ENCODE measurements around the gene DMRT1.

The DMRT1 gene

GRCh38 chr9:1005043-1005667 is 163.7 kb downstream of the DMRT1 start:
- peak in 1 of 2 experiments; percentile 70 for DNase-seq

GRCh38 chr9:1007312-1007711 is 165.8 kb downstream of the DMRT1 start:
- DNase-seq = no peak

GRCh38 chr9:1008216-1008615 is 166.7 kb downstream of the DMRT1 start:
- DNase-seq = no peak

GRCh38 chr9:1009101-1009707 is 167.7 kb downstream of the DMRT1 start:
- peak; percentile 59 to 76 for DNase-seq

- DNase-seq = no peak
These were observed 171.5 kb downstream of the DMRT1 start for GRCh38 chr9:1013021-1013420.

- DNase-seq = no peak
These were observed 172.7 kb downstream of the DMRT1 start for GRCh38 chr9:1014225-1014624.

GRCh38 chr9:1014640-1015039 is 173.1 kb downstream of the DMRT1 start:
- no peak for DNase-seq

GRCh38 chr9:1018121-1018520 is 176.6 kb downstream of the DMRT1 start:
- DNase-seq = peak in 1 of 2 experiments; percentile 63

Measured in NCI-H524 (cell line).